22Rv1 (cell line): ENCODE data around the gene ITM2C.

Experiments
- CTCF ChIP-seq: fragments of 450-650 bp; IDR thresholded peaks from 2 replicates; pipeline ENCODE4 v1.5.1; 2017; ENCODE audit warnings: mild to moderate bottlenecking
- ZFX ChIP-seq: fragments of 450-650 bp; IDR thresholded peaks from 2 replicates; pipeline ENCODE4 v1.6.1; 2017; ENCODE audit warnings: antibody characterized with exemption, borderline replicate concordance

- TF ChIP-seq CTCF (no peak), ZFX (no peak)
Observed at GRCh38 chr2:230821261-230821990, 43.3 kb upstream of the ITM2C start.
